ENCODE data around the gene LIMCH1.

LIMCH1 gene

GRCh38 chr4:41504167-41504818 lies 33.7 kb upstream of the LIMCH1 start:
- no peaks in the 10 kb centered on the region for H3K4me1 ChIP-seq (ENCODE audit: low read depth, poor library complexity, severe bottlenecking)
- TF ChIP-seq CTCF (conservative IDR thresholded peaks at IDR 0.05; ENCODE audit: low read depth, low read length) = no peak
- no peak overlapping the region for H3K27ac ChIP-seq
- no peaks in the 10 kb centered on the region for H3K27me3 ChIP-seq (ENCODE audit: insufficient read depth, low read depth)
- H2AFZ ChIP-seq (ENCODE audit: low read depth) = no peak overlapping the region
- no peaks in the 10 kb centered on the region for H4K20me1 ChIP-seq (ENCODE audit: insufficient read depth)
- no peak overlapping the region for H3K9ac ChIP-seq
- no peak overlapping the region for H3K4me3 ChIP-seq (IDR thresholded peaks at IDR 0.05; ENCODE audit: insufficient read depth, low read depth, low read length)
- no peak overlapping the region for H3K4me2 ChIP-seq
- H3K79me2 ChIP-seq (ENCODE audit: insufficient read depth, low read depth) = no peaks in the 10 kb centered on the region
- H3K36me3 ChIP-seq (ENCODE audit: insufficient read depth) = no peaks in the 10 kb centered on the region

GRCh38 chr4:41505161-41505661 lies 32.7 kb upstream of the LIMCH1 start:
- Histone ChIP-seq H3K9ac (no peak overlapping the region), H3K4me1 (ENCODE audit: low read depth, poor library complexity, severe bottlenecking) (no peaks in the 10 kb centered on the region), H3K4me2 (no peak overlapping the region), H3K4me3 (IDR thresholded peaks at IDR 0.05; ENCODE audit: insufficient read depth, low read depth, low read length) (no peak overlapping the region), H4K20me1 (ENCODE audit: insufficient read depth) (no peaks in the 10 kb centered on the region), H3K79me2 (ENCODE audit: insufficient read depth, low read depth) (no peaks in the 10 kb centered on the region), H3K36me3 (ENCODE audit: insufficient read depth) (no peaks in the 10 kb centered on the region), H3K27ac (no peak overlapping the region), H3K27me3 (ENCODE audit: insufficient read depth, low read depth) (no peaks in the 10 kb centered on the region), H2AFZ (ENCODE audit: low read depth) (no peak overlapping the region)
- TF ChIP-seq CTCF (conservative IDR thresholded peaks at IDR 0.05; ENCODE audit: low read depth, low read length) = no peak

GRCh38 chr4:41506130-41506529 lies 31.8 kb upstream of the LIMCH1 start:
- Histone ChIP-seq H3K79me2 (ENCODE audit: insufficient read depth, low read depth) (no peaks in the 10 kb centered on the region), H3K27ac (no peak overlapping the region), H3K27me3 (ENCODE audit: insufficient read depth, low read depth) (no peaks in the 10 kb centered on the region), H3K4me1 (ENCODE audit: low read depth, poor library complexity, severe bottlenecking) (no peaks in the 10 kb centered on the region), H3K4me2 (no peak overlapping the region), H4K20me1 (ENCODE audit: insufficient read depth) (no peaks in the 10 kb centered on the region), H2AFZ (ENCODE audit: low read depth) (no peak overlapping the region), H3K4me3 (IDR thresholded peaks at IDR 0.05; ENCODE audit: insufficient read depth, low read depth, low read length) (no peak overlapping the region), H3K9ac (no peak overlapping the region), H3K36me3 (ENCODE audit: insufficient read depth) (no peaks in the 10 kb centered on the region)
- no peak for TF ChIP-seq CTCF (conservative IDR thresholded peaks at IDR 0.05; ENCODE audit: low read depth, low read length)

GRCh38 chr4:41507291-41507947 lies 30.5 kb upstream of the LIMCH1 start:
- Histone ChIP-seq H3K27ac (no peak overlapping the region), H3K9ac (no peak overlapping the region), H2AFZ (ENCODE audit: low read depth) (no peak overlapping the region), H3K4me3 (IDR thresholded peaks at IDR 0.05; ENCODE audit: insufficient read depth, low read depth, low read length) (no peak overlapping the region), H3K4me2 (no peak overlapping the region), H3K27me3 (ENCODE audit: insufficient read depth, low read depth) (no peaks in the 10 kb centered on the region), H3K4me1 (ENCODE audit: low read depth, poor library complexity, severe bottlenecking) (no peaks in the 10 kb centered on the region), H3K36me3 (ENCODE audit: insufficient read depth) (no peaks in the 10 kb centered on the region), H3K79me2 (ENCODE audit: insufficient read depth, low read depth) (no peaks in the 10 kb centered on the region), H4K20me1 (ENCODE audit: insufficient read depth) (no peaks in the 10 kb centered on the region)
- no peak for TF ChIP-seq CTCF (conservative IDR thresholded peaks at IDR 0.05; ENCODE audit: low read depth, low read length)
